ENCODE results near the gene SOS2.
"Not testable (repeated sequence)": the region's sequence is repeated elsewhere in the genome, so short reads cannot be mapped to it uniquely, and the experiment has no call there.

SOS2 gene

GRCh38 chr14:50225974-50226297 is 5.4 kb downstream of the SOS2 start:
- no peak for DNase-seq (ENCODE audit: low spot score)

- DNase-seq (ENCODE audit: low spot score) = no peak
Observed at GRCh38 chr14:50225067-50225973, 6.1 kb downstream of the SOS2 start.

DNA sequence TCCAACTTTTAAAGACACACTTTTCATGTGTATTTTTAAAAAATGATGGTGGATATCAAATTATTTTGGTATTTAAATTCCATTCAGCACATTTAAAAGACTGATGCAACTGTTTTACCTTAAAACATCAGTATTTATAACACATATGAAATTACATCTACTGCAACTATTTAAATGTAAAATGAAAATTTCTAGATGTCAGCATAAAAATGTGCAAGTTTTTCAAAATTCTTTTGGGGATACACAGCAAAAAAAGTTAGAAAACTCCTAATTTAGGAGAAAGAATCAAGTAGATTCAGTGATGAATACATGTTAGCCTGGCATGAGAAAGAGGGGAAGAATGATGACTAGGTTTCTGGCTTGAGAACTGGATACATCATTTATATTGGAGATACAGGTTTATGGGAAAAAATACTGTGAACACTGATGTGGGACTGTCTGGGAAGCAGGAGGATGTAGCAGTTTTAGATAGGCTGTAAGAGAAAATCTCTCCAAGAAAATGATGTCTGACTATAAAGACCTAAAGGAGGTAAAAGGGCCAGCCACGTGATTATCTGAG is 9.2 kb downstream of the SOS2 start:
- no peak for DNase-seq (ENCODE audit: low spot score)

GRCh38 chr14:50218501-50218900 is 12.9 kb downstream of the SOS2 start:
- DNase-seq (ENCODE audit: low spot score) = no peak

- DNase-seq (ENCODE audit: low spot score) = no peak
Observed at GRCh38 chr14:50215416-50215815, 16.0 kb downstream of the SOS2 start.

DNA sequence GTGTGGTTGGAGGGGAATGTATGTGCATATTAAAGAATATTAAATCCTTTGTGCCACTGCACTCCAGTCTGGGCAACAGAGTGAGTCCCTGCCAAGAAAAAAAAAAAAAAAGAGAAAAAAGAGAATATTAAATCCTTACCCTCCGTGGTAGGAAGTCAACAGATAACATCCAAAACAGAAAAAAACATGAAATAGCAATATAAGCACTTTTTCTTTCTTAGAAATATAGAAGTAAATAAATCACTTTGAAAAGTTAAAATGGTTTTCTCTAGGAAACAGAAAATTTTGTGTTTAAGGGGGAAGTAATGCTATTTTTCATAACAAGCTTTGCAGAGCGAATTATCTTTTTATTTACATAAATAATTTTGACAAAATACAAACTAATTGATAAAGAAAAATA is 17.6 kb downstream of the SOS2 start:
- no peak for DNase-seq (ENCODE audit: low spot score)

DNA sequence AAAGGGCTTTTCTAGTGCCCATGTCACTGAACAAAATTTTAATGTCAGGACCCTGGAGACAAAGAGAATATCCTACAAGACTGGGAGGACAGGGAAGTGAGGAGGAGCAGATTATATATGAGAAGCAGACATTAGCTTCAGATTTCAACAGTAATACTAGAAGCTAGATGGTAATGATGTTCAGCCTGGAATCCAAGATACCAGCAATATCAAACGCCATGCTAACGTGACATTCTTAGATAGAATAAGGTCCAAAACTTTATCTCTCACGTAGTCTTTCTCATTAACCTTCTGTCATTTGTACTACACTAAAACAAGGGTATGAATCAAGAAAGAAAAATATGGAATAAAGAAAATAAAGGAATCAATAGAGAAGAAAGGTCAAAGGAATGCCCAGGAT is 18.7 kb downstream of the SOS2 start:
- DNase-seq (ENCODE audit: low spot score) = no peak

DNA sequence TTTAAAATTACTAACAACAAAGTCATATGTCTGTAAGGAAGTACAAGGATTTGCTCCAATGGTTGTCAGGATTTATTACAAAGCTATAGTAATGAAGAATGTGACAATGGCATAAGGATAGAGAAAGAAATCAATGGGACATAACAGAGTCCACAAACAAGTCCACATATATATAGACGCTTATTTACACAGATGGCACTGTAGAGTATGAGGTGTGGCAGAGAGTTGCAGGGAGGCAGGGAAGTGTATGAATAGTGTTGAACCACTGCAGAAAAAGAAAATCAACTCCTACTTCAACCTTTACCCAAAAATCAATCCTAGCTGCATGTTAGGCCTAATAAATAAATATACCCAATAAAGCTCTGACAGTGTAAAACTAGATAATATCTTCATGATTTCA is 21.3 kb downstream of the SOS2 start:
- no peak for DNase-seq (ENCODE audit: low spot score)

DNA sequence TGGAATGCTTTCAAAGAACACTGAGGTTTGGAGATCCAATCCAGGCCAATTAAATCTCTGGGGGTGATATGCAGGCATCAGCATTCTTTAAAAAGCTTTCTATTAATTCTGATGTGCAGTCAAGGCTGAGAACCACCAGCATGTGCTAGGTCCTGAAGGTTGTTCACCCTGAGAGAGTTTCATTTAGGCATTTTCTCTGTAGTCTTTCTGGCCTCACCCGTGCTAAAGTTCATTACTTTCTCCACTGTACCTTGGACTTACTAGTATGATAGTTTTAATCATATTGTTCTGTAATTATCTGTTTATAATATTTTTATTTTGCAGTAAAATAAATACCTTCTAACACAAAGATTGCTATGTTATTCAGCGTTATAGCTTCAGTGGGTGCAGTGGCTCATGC is 32.9 kb downstream of the SOS2 start:
- no peak for DNase-seq (ENCODE audit: low spot score)

GRCh38 chr14:50191499-50191898 is 39.9 kb downstream of the SOS2 start:
- no peak for DNase-seq (ENCODE audit: low spot score)

GRCh38 chr14:50186107-50186506 is 45.3 kb downstream of the SOS2 start:
- DNase-seq (ENCODE audit: low spot score) = no peak

DNA sequence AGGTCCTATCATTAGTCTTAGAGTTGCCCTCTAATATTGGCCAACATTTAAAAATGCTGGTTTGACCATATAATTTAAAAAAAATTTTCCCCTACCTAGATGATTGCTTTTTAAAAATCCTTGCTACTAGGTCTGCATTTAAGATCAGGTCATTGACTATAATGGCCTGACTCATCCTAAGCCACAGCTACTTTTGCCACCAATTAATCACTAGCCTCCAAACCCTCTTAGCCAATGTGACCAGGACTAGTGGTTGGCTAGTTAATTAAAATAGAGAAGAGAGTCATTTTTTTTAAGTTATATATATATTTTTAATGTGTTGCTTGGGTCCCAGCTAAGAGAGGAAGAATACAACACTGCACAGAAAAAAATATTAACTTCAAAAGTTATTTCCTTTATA is 57.5 kb downstream of the SOS2 start:
- no peak for DNase-seq (ENCODE audit: low spot score)

DNA sequence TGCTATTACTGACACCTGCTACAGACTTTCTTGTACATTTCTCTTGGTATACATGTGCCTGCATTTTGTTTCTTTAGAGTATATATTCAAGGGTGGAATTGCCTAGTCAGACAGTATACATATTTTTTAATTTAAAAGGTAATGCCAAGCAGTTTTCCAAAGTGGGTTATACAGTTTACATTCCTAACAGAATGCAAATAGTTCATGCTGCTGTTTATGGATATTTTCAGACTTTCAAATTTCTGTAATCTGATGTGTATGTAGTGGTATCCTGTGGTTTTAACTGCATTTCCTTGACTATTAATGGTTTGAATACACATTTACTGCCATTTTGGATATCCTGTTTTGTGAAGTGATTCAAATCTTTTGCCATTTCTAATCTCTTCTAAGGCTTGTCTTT is 59.5 kb downstream of the SOS2 start:
- DNase-seq (ENCODE audit: low spot score) = no peak

GRCh38 chr14:50167381-50167780 is 64.0 kb downstream of the SOS2 start:
- DNase-seq (ENCODE audit: low spot score) = not testable (repeated sequence)

DNA sequence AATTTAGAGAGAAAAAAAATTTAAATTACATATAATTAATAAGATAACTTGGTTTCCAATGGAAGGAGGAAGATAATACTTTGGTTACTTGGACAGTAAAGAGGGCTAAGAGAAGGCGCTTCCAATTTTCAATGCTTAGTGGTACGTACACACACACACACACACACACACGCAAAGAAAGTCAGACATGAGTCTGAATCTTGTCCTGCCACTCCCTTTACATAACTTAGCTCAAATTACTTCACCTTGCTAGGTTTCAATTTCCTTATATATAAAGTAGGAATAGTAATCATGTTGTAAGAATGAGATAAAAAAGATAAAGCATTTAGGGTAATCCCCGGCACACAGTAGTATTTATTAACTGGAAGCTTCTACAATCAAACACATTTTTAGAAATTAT is 75.3 kb downstream of the SOS2 start:
- DNase-seq (ENCODE audit: low spot score) = no peak

DNA sequence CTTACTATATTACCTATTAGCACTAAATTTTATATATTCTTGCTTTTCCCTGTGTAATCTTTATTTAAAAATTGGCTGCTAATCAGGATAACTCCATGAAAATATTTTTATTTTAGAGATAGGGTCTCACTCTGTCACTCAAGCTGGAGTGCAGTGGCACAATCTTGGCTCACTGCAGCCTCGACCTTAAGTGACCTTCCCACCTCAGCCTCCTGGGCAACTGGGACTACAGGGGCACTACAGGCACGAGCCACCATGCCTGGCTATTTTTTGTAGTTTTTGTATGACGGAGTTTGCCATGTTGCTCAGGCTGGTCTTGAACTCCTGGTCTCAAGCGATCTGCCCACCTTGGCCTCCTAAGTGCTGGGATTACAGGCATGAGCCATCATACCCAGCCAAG is 82.6 kb downstream of the SOS2 start:
- no peak for DNase-seq (ENCODE audit: low spot score)

DNA sequence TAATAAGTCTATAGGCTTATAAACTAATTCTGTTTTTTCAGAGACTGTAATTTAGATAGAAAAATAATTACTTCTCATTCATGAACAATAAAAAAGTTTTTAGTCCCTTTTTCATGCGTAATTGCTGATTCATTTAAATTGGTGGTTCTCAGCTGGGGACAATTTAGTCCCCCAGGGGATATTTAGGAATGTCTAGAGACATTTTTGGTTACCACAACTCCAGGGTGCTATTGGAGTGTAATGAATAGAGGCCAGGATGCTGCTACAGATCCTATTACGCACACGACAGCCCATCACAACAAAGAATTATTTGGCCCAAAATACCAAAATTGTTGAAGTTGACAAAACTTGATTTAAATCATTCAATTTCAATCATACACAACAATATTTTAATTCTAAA is 92.2 kb downstream of the SOS2 start:
- DNase-seq (ENCODE audit: low spot score) = no peak

- DNase-seq (ENCODE audit: low spot score) = no peak
Observed at GRCh38 chr14:50127802-50128201, 103.6 kb downstream of the SOS2 start.

- DNase-seq (ENCODE audit: low spot score) = no peak
Observed at GRCh38 chr14:50123062-50123461, 108.3 kb downstream of the SOS2 start.

DNA sequence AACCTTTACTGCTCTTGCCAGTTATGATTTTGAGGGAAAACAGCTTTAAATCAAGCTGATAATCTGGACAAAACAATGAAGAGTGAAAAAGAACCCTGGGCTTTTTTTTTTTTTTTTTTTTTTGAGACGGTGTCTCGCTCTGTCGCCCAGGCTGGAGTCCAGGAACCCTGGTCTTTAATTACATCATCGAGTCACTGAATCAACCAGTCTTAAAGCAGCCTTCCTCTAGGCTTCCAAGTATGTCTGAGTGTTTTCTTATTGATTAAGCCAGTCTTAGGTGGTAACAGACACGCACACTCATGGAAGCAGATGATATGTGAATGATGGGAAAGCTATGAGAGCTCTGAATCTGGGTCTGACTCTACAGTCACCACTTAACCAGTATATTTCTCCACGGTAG is 109.1 kb downstream of the SOS2 start:
- DNase-seq (ENCODE audit: low spot score) = no peak

DNA sequence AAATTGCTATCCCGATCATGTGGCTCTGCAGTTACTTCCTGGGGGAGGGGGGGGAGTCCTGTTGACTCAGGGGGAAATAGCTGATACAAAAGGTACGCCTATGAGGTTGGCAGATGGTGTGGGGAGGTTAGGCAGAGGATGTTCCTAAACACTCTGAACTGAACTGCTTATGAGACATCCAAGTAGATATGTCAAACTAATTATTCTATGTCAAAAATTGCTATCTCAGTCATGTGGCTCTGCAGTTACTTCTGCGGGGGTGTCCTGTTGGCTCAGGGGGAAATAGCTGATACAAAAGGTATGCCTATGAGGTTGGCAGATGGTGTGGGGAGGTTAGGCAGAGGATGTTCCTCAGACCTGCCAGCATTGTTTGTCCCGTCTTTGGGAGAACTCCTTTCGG is 109.9 kb downstream of the SOS2 start:
- no peak for DNase-seq (ENCODE audit: low spot score)

GRCh38 chr14:50117456-50117855 is 113.9 kb downstream of the SOS2 start:
- no peak for DNase-seq (ENCODE audit: low spot score)

- peak; percentile 42 for DNase-seq (ENCODE audit: low spot score)
Observed at GRCh38 chr14:50116966-50117365, 114.4 kb downstream of the SOS2 start.

Measured in hematopoietic multipotent progenitor cell treated with erythropoietin and hydrocortisone succinate and interleukin-3 and kit ligand, for 17 days (in vitro differentiated cells).